IMR-90 (cell line): ENCODE results near the gene HDDC3.

Experiments used
- CHD1 ChIP-seq: IDR thresholded peaks from 2 replicates; pipeline ENCODE4 v1.6.1; 2012; ENCODE audit warnings: low read depth, low read length, improper control_type of control experiment
- USF2 ChIP-seq: fragments of 150-350 bp; IDR thresholded peaks from 2 replicates; pipeline ENCODE4 v1.6.1; 2017; ENCODE audit warnings: mild to moderate bottlenecking, antibody characterized with exemption, low read length, low read depth
- TF ChIP-seq, protein P1 (sequence below): conservative IDR thresholded peaks from 2 replicates; pipeline ENCODE4 v1.5.1; 2012; ENCODE audit warnings: mild to moderate bottlenecking, low read depth, low read length, improper control_type of control experiment

GRCh38 chr15:90947577-90948357 lies 15.4 kb upstream of the HDDC3 start:
- TF ChIP-seq, protein P1, sequence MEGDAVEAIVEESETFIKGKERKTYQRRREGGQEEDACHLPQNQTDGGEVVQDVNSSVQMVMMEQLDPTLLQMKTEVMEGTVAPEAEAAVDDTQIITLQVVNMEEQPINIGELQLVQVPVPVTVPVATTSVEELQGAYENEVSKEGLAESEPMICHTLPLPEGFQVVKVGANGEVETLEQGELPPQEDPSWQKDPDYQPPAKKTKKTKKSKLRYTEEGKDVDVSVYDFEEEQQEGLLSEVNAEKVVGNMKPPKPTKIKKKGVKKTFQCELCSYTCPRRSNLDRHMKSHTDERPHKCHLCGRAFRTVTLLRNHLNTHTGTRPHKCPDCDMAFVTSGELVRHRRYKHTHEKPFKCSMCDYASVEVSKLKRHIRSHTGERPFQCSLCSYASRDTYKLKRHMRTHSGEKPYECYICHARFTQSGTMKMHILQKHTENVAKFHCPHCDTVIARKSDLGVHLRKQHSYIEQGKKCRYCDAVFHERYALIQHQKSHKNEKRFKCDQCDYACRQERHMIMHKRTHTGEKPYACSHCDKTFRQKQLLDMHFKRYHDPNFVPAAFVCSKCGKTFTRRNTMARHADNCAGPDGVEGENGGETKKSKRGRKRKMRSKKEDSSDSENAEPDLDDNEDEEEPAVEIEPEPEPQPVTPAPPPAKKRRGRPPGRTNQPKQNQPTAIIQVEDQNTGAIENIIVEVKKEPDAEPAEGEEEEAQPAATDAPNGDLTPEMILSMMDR: no peak
- TF ChIP-seq CHD1: no peak
- no peak for TF ChIP-seq USF2
